NCI-H2107 treated with DMSO at 0.1 percent for 48 hours (cell line): Measurements from ENCODE around the gene DEFB108B.
"Not testable (repeated sequence)": the region's sequence is repeated elsewhere in the genome, so short reads cannot be mapped to it uniquely, and the experiment has no call there.

Experiments
- DNase-seq: peaks from one replicate; lab custom pipeline; 2025; ENCODE audit not compliant: unreplicated experiment; lab: John Stamatoyannopoulos, UW

Gene DEFB108B

GRCh38 chr11:71813481-71814355 lies 19.3 kb upstream of the DEFB108B start:
- DNase-seq: peak; percentile 43

- DNase-seq: not testable (repeated sequence)
Observed at GRCh38 chr11:71821539-71821938, 11.5 kb upstream of the DEFB108B start.

- DNase-seq: not testable (repeated sequence)
Observed at GRCh38 chr11:71829247-71829646, 3.8 kb upstream of the DEFB108B start.

GRCh38 chr11:71829686-71830085 lies 3.3 kb upstream of the DEFB108B start:
- DNase-seq: not testable (repeated sequence)

GRCh38 chr11:71842720-71843119 lies 9.7 kb downstream of the DEFB108B start:
- not testable (repeated sequence) for DNase-seq

- not testable (repeated sequence) for DNase-seq
Observed at GRCh38 chr11:71843355-71843754, 10.4 kb downstream of the DEFB108B start.

- DNase-seq: no peak
Observed at GRCh38 chr11:71843858-71844257, 10.9 kb downstream of the DEFB108B start.

GRCh38 chr11:71853895-71854294 lies 20.9 kb downstream of the DEFB108B start:
- DNase-seq: not testable (repeated sequence)

GRCh38 chr11:71855880-71856279 lies 22.9 kb downstream of the DEFB108B start:
- DNase-seq: not testable (repeated sequence)

- DNase-seq: not testable (repeated sequence)
Observed at GRCh38 chr11:71860835-71861234, 27.8 kb downstream of the DEFB108B start.

- DNase-seq: peak; percentile 3
Observed at GRCh38 chr11:71863978-71864627, 31.1 kb downstream of the DEFB108B start.

- not testable (repeated sequence) for DNase-seq
Observed at GRCh38 chr11:71867209-71867608, 34.2 kb downstream of the DEFB108B start.

GRCh38 chr11:71869931-71870330 lies 36.9 kb downstream of the DEFB108B start:
- not testable (repeated sequence) for DNase-seq

- DNase-seq: not testable (repeated sequence)
Observed at GRCh38 chr11:71870661-71871060, 37.7 kb downstream of the DEFB108B start.

- DNase-seq: not testable (repeated sequence)
Observed at GRCh38 chr11:71876262-71876661, 43.3 kb downstream of the DEFB108B start.

GRCh38 chr11:71878059-71878458 lies 45.1 kb downstream of the DEFB108B start, which contains the start of gene DEFB131B:
TSS of gene DEFB131B (plus strand) at chr11:71878453. CDS start at chr11:71878453, 0 bp downstream.
- not testable (repeated sequence) for DNase-seq

GRCh38 chr11:71885806-71886205 lies 52.8 kb downstream of the DEFB108B start:
- DNase-seq: not testable (repeated sequence)
